ENCODE data around the gene NUP210L. TPM values are rescaled to one million over a fixed set of nuclear protein-coding genes. Genes with fewer than 3 reads are reported as not detected.

Gene NUP210L
- total RNA-seq, 1 donor, result under 0.01 TPM

- Histone ChIP-seq H3K36me3 (ENCODE audit: insufficient read depth, low read length) (peaks cover 21% of the 10 kb centered on the region), H2AFZ (ENCODE audit: low read length) (no peak overlapping the region), H3K27me3 (ENCODE audit: insufficient read depth, low read length) (no peaks in the 10 kb centered on the region), H3K4me2 (ENCODE audit: insufficient read depth, low read length) (no peak overlapping the region), H3K4me3 (ENCODE audit: insufficient read depth, low read length) (no peak overlapping the region), H3K4me1 (ENCODE audit: insufficient read depth, low read length) (peaks cover 12% of the 10 kb centered on the region), H3K9me3 (ENCODE audit: low read depth, low read length) (no peaks in the 10 kb centered on the region), H3K79me2 (ENCODE audit: insufficient read depth, low read length) (peaks cover 29% of the 10 kb centered on the region), H3K27ac (ENCODE audit: low read depth, low read length) (no peak overlapping the region), H4K20me1 (ENCODE audit: insufficient read depth, low read length) (no peaks in the 10 kb centered on the region)
- no peak for TF ChIP-seq CTCF (IDR thresholded peaks at IDR 0.05; ENCODE audit: extremely low read depth, low read depth, low read length)
- peak; percentile 68 for DNase-seq (ENCODE audit: insufficient read length, low spot score, missing footprints)
Measured at GRCh38 chr1:153942766-153943549, 211.9 kb downstream of the NUP210L start.

Small RNAs within 50 kb of the gene (small RNA-seq; reads per million reads assigned to genes)
- 2.5 reads per million, percentile 72 among the genes with 10 or more reads in this experiment for gene MIR190B
- not detected for gene MIR5698
- gene MIR6737, result not detected
- not detected for gene RNU6-179P

Other genes starting within 250 kb of the NUP210L start
- gene GATAD2B, start 232.1 kb downstream of the NUP210L start, total RNA-seq, result 9.7 and 11.6 TPM in 2 replicates
- 26.8 and 27.5 TPM in 2 replicates for gene DENND4B, start 208.4 kb downstream of the NUP210L start, total RNA-seq
- 4.7 and 6.8 TPM in 2 replicates for gene CRTC2, start 196.5 kb downstream of the NUP210L start, total RNA-seq
- gene SLC39A1, start 191.5 kb downstream of the NUP210L start, total RNA-seq, result 96.3 and 99.0 TPM in 2 replicates
- 7.2 and 8.8 TPM in 2 replicates for gene CREB3L4, start 187.2 kb downstream of the NUP210L start, total RNA-seq
- gene JTB, start 177.4 kb downstream of the NUP210L start, total RNA-seq, result 146 and 162 TPM in 2 replicates
- 72.0 and 78.4 TPM in 2 replicates for gene RAB13, start 168.7 kb downstream of the NUP210L start, total RNA-seq
- 1,441 and 1,685 TPM in 2 replicates for gene RPS27, start 164.3 kb downstream of the NUP210L start, total RNA-seq
- gene TPM3, start 37.0 kb upstream of the NUP210L start, total RNA-seq, result 299 and 306 TPM in 2 replicates
- gene CFAP141, start 51.3 kb upstream of the NUP210L start, total RNA-seq, result not detected in 2 replicates
- gene UBAP2L, start 65.9 kb upstream of the NUP210L start, total RNA-seq, result 88.3 and 98.1 TPM in 2 replicates
- 149 and 152 TPM in 2 replicates for gene HAX1, start 117.6 kb upstream of the NUP210L start, total RNA-seq
- gene AQP10, start 166.0 kb upstream of the NUP210L start, total RNA-seq, result not detected in 2 replicates
- gene ATP8B2, start 170.5 kb upstream of the NUP210L start, total RNA-seq, result 146 and 162 TPM in 2 replicates

Data from osteoblast (primary cell).